K562 (cell line): ENCODE data around the gene PSMA1. TPM values are rescaled to one million over a fixed set of nuclear protein-coding genes. Genes with fewer than 3 reads are reported as not detected.

Source experiments
- ATAC-seq: fragments of 200-7000 bp; cut with Tn5 transposase; 3 replicates; pipeline ENCODE4 v1.9.1; 2020; ENCODE audit warnings: moderate library complexity
- BruUV-seq: library from RNA; stranded (reverse); fragments of 400-500 nt; replicated peaks from 2 replicates; lab custom pipeline; 2021; lab: Mats Ljungman, UMichigan
- CTCF ChIA-PET: fragments of 300-600 bp; formaldehyde crosslinking; extraction: SDS; loops from one replicate; lab custom pipeline; 2021; ENCODE audit warnings: low intra/inter-chr PET ratio; lab: Yijun Ruan, JAX
- POLR2A ChIA-PET: fragments of 300-600, 350-650 bp; sonication (Branson Sonifier 250); formaldehyde crosslinking; extraction: SDS; loops from one replicate; lab custom pipeline; 2021; ENCODE audit warnings: antibody characterized with exemption, inconsistent platforms; lab: Yijun Ruan, JAX
- DNase-seq, 4 experiments: peaks; one replicate each; pipeline versions ENCODE4 v3.0.0 to v3.0.0-alpha.2; 2011 to 2018; ENCODE audit warnings: low spot score in 3 of 4, mixed read lengths in 3 of 4; ENCODE audit errors: extremely low read depth in 1 of 4
- FAIRE-seq: peaks from 2 replicates; lab custom pipeline; 2011; peaks lifted over from hg19 to GRCh38; lab: Jason Lieb, UNC
- H2AFZ ChIP-seq: 2 replicates; pipeline ENCODE4 v1.6.0; 2011; ENCODE audit warnings: low read depth, low read length, control low read depth, inconsistent platforms
- H3K27ac ChIP-seq: fragments of 200-600 bp; 3 replicates; pipeline ENCODE4 v1.8.0; 2011; ENCODE audit warnings: low read depth, mild to moderate bottlenecking, control low read depth, inconsistent platforms, low read length, moderate library complexity, mixed read lengths; ENCODE audit errors: extremely low read depth
- H3K27me3 ChIP-seq, 2 experiments: fragments of 300-600 bp in 1 of 2; 2 replicates in 1 of 2; 3 replicates in 1 of 2; pipeline versions ENCODE4 v1.6.0 to v1.8.0; 2011; ENCODE audit warnings: inconsistent platforms in 2 of 2, low read length in 2 of 2, mild to moderate bottlenecking in 1 of 2, mixed read lengths in 1 of 2, moderate library complexity in 1 of 2; ENCODE audit not compliant: control insufficient read depth in 2 of 2, insufficient read depth in 2 of 2
- H3K36me3 ChIP-seq: fragments of 300-600 bp; 3 replicates; pipeline ENCODE4 v1.8.0; 2011; ENCODE audit warnings: mild to moderate bottlenecking, low read length, inconsistent platforms; ENCODE audit not compliant: control insufficient read depth, insufficient read depth
- H3K4me1 ChIP-seq, 2 experiments: fragments of 200-600 bp in 1 of 2; replicated peaks in 1 of 2; 2 replicates in 1 of 2; 3 replicates in 1 of 2; pipeline versions ENCODE4 v1.5.1 to v1.8.0; 2011; ENCODE audit warnings: inconsistent platforms in 2 of 2, low read length in 2 of 2, mild to moderate bottlenecking in 1 of 2, mixed read lengths in 1 of 2, moderate library complexity in 1 of 2; ENCODE audit not compliant: control insufficient read depth in 2 of 2, insufficient read depth in 2 of 2
- H3K4me2 ChIP-seq: 2 replicates; pipeline ENCODE4 v1.6.1; 2011; ENCODE audit warnings: low read length, control low read depth, inconsistent platforms, mixed read lengths; ENCODE audit not compliant: insufficient read depth
- H3K4me3 ChIP-seq: fragments of 200-600 bp; sonication (generic), shearing (Covaris generic); 2 replicates; pipeline ENCODE4 v1.5.1; 2016; ENCODE audit warnings: control low read depth, inconsistent platforms
- H3K79me2 ChIP-seq: fragments of 200-600 bp; 3 replicates; pipeline ENCODE4 v1.8.0; 2011; ENCODE audit warnings: low read length, inconsistent platforms; ENCODE audit not compliant: control insufficient read depth, insufficient read depth
- H3K9ac ChIP-seq, 2 experiments: 2 replicates each; pipeline versions ENCODE4 v1.6.0 to v1.6.1; 2011; ENCODE audit warnings: low read depth in 2 of 2, low read length in 2 of 2, control low read depth in 1 of 2, inconsistent platforms in 1 of 2, mild to moderate bottlenecking in 1 of 2, mixed read lengths in 1 of 2; ENCODE audit not compliant: insufficient read depth in 1 of 2
- H3K9me1 ChIP-seq: one replicate; pipeline ENCODE4 v1.6.0; 2011; ENCODE audit warnings: inconsistent platforms, mild to moderate bottlenecking, low read length, moderate library complexity; ENCODE audit not compliant: control insufficient read depth, insufficient read depth
- H3K9me3 ChIP-seq: replicated peaks from 2 replicates; pipeline ENCODE4 v1.5.1; 2011; ENCODE audit warnings: low read depth, low read length, inconsistent platforms; ENCODE audit not compliant: control insufficient read depth, insufficient read depth
- H4K20me1 ChIP-seq: replicated peaks from 2 replicates; pipeline ENCODE4 v1.6.1; 2011; ENCODE audit warnings: low read length, inconsistent platforms, mixed read lengths; ENCODE audit not compliant: control insufficient read depth, insufficient read depth
- CEBPG ChIP-seq, 3 experiments: fragments of 200-800 bp in 1 of 3; sonication (Bioruptor generic) in 1 of 3; sonication (generic) in 1 of 3; formaldehyde crosslinking in 1 of 3; IDR thresholded peaks in 2 of 3; conservative IDR thresholded peaks in 1 of 3; 2 replicates each; pipeline versions ENCODE4 v1.6.1 to v1.8.0; 2016 to 2022; ENCODE audit warnings: missing compliant biosample characterization in 2 of 3, missing genetic modification characterization in 2 of 3, mild to moderate bottlenecking in 1 of 3, missing genetic modification reagents in 1 of 3
- DMBX1 ChIP-seq: fragments of 250-450 bp; sonication (Bioruptor Pico); IDR thresholded peaks from 2 replicates; pipeline ENCODE4 v1.8.0; 2022; ENCODE audit warnings: inconsistent platforms, mild to moderate bottlenecking, moderate library complexity, borderline replicate concordance
- GABPB1 ChIP-seq: sonication (generic); formaldehyde crosslinking; IDR thresholded peaks from 2 replicates; pipeline ENCODE4 v1.8.0; 2022; ENCODE audit warnings: mild to moderate bottlenecking, missing genetic modification reagents
- HEY1 ChIP-seq: fragments of 250-450 bp; sonication (Bioruptor Pico); IDR thresholded peaks from 2 replicates; pipeline ENCODE4 v1.5.0; 2020; ENCODE audit warnings: mild to moderate bottlenecking, moderate library complexity, borderline replicate concordance
- HNRNPH1 ChIP-seq: fragments of 200-400 bp; formaldehyde crosslinking; optimal IDR thresholded peaks from 2 replicates; pipeline ENCODE3; 2017; ENCODE audit warnings: low read depth, mild to moderate bottlenecking, low read length, moderate library complexity
- KDM1A ChIP-seq, 2 experiments: fragments of 450-650 bp; IDR thresholded peaks; 2 replicates each; pipeline ENCODE4 v1.6.1; 2016; ENCODE audit warnings: mild to moderate bottlenecking in 2 of 2
- MCM2 ChIP-seq: fragments of 450-650 bp; IDR thresholded peaks from 2 replicates; pipeline ENCODE4 v1.6.1; 2017; ENCODE audit warnings: low read depth, mild to moderate bottlenecking
- SAP30 ChIP-seq: fragments of 200-600 bp; sonication (generic); IDR thresholded peaks from 2 replicates; pipeline ENCODE4 v1.6.1; 2012; ENCODE audit warnings: borderline replicate concordance, low read depth, mild to moderate bottlenecking, moderate library complexity, low read length, control low read depth, inconsistent platforms; ENCODE audit not compliant: insufficient read depth, poor library complexity, severe bottlenecking
- SMAD1 ChIP-seq: fragments of 150-350 bp; IDR thresholded peaks from 2 replicates; pipeline ENCODE4 v1.6.1; 2014; ENCODE audit warnings: low read length, low read depth; ENCODE audit not compliant: partially characterized antibody
- TEAD4 ChIP-seq, 2 experiments: sonication (generic) in 1 of 2; formaldehyde crosslinking in 1 of 2; IDR thresholded peaks; 2 replicates each; pipeline versions ENCODE4 v1.6.1 to v1.8.0; 2012 to 2022; ENCODE audit warnings: borderline replicate concordance in 1 of 2, inconsistent platforms in 1 of 2, low read length in 1 of 2, mild to moderate bottlenecking in 1 of 2, missing genetic modification reagents in 1 of 2
- TGIF2 ChIP-seq: sonication (generic); formaldehyde crosslinking; IDR thresholded peaks from 2 replicates; pipeline ENCODE4 v1.8.1; 2022; ENCODE audit warnings: mild to moderate bottlenecking, missing genetic modification reagents, moderate library complexity
- ZNF217 ChIP-seq: sonication (generic); formaldehyde crosslinking; IDR thresholded peaks from 2 replicates; pipeline ENCODE4 v1.8.0; 2022; ENCODE audit warnings: mild to moderate bottlenecking, missing genetic modification reagents
- ZNF23 ChIP-seq: fragments of 250-450 bp; sonication (Bioruptor Pico); IDR thresholded peaks from 2 replicates; pipeline ENCODE4 v1.4.0; 2020; ENCODE audit warnings: mild to moderate bottlenecking
- ZNF57 ChIP-seq: fragments of 450-650 bp; formaldehyde crosslinking; IDR thresholded peaks from 2 replicates; pipeline ENCODE4 v1.4.0; 2020; ENCODE audit warnings: mild to moderate bottlenecking, moderate library complexity
- WGBS: fragments of 100-300 bp; shearing (Covaris generic); methylation state at CpG from one replicate; pipeline ENCODE4 v1.1.6; 2016; ENCODE audit warnings: low coverage, mixed read lengths; ENCODE audit not compliant: insufficient coverage; ENCODE audit errors: missing lambda C conversion rate; 5-methylcytosine and 5-hydroxymethylcytosine counted together
- in situ Hi-C: fragments of 300-500 bp; cut with MboI; formaldehyde crosslinking; loops from 4 replicates; pipeline ENCODE4 v1.15.0; 2018; ENCODE audit warnings: inconsistent platforms, mixed read lengths
- intact Hi-C: fragments of 100-400 bp; cut with micrococcal nuclease; formaldehyde crosslinking; loops from 2 replicates; pipeline ENCODE4 v1.14.2; 2022
- polyA plus RNA-seq, 8 experiments: library from polyadenylated mRNA; depleted of rRNA in 4 of 8; stranded (reverse) in 5 of 8; unstranded in 3 of 8; fragments of >200 nt; fragmentation: Nextera tagmentation in 2 of 8; fragmentation: Illumina TruSeq in 1 of 8; extraction: Ambion mirVana in 2 of 8; extraction: Trizol in 1 of 8; gene quantifications; 2 replicates each; pipeline versions ENCODE4 v1.2.1 to v1.2.3, GENCODE V29; 2011 to 2014; ENCODE audit warnings: inconsistent platforms in 1 of 8, missing spikeins in 1 of 8
- total RNA-seq, 7 experiments: library from RNA; depleted of rRNA in 6 of 7; stranded (reverse); fragments of >200 nt in 6 of 7; fragmentation: Illumina TruSeq in 2 of 7; extraction: Trizol in 2 of 7; gene quantifications; 2 replicates each; pipeline versions ENCODE4 v1.2.1 to v1.2.3, GENCODE V29; 2011 to 2021; ENCODE audit warnings: low replicate concordance in 1 of 7
- TF ChIP-seq, protein P1 (sequence below): fragments of 150-350 bp; conservative IDR thresholded peaks from 2 replicates; pipeline ENCODE4 v1.6.1; 2014; ENCODE audit warnings: low read length

The PSMA1 gene
- total and polyA plus RNA-seq, 9 of the 15 experiments (the other 6 are each of a cell fraction or from before 2014, with no cell fraction given): 283 to 1,007 (median 424) TPM

DNA sequence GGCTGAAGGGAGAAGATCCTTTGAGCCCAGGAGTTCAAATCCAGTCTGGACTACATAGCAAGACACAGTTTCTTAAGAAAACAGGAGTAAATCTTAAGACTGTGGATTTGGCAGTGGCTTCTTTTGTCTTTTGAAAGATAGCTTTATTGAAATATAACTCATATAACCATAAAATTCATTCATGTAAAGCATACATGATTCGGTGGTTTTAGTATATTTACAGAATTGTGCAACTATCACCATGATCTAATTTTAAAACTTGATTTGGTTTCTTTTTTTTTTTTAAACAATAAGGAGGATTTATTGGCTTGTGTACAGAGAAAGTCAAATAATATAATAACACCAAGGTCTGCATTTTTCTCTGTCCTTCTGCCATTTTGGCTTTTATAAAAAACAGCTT lies 23.1 kb upstream of the PSMA1 start:
- no peak for DNase-seq
- peaks cover 0 to 13% of the 10 kb centered on the region in 2 experiments; a peak in 3 of 5 replicates for H3K4me1 ChIP-seq
- intact Hi-C loops: no loop called here
- no TSS peak for BruUV-seq
- H3K4me2 ChIP-seq: no peak overlapping the region
- no peak for TF ChIP-seq KDM1A (IDR thresholded peaks at IDR 0.05)
- TF ChIP-seq, protein P1, sequence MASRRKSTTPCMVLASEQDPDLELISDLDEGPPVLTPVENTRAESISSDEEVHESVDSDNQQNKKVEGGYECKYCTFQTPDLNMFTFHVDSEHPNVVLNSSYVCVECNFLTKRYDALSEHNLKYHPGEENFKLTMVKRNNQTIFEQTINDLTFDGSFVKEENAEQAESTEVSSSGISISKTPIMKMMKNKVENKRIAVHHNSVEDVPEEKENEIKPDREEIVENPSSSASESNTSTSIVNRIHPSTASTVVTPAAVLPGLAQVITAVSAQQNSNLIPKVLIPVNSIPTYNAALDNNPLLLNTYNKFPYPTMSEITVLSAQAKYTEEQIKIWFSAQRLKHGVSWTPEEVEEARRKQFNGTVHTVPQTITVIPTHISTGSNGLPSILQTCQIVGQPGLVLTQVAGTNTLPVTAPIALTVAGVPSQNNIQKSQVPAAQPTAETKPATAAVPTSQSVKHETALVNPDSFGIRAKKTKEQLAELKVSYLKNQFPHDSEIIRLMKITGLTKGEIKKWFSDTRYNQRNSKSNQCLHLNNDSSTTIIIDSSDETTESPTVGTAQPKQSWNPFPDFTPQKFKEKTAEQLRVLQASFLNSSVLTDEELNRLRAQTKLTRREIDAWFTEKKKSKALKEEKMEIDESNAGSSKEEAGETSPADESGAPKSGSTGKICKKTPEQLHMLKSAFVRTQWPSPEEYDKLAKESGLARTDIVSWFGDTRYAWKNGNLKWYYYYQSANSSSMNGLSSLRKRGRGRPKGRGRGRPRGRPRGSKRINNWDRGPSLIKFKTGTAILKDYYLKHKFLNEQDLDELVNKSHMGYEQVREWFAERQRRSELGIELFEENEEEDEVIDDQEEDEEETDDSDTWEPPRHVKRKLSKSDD: no peak
- no peak for TF ChIP-seq HNRNPH1
- TF ChIP-seq ZNF57 (CRISPR knock-in tag): no peak
- no peak for TF ChIP-seq DMBX1 (CRISPR knock-in tag)
- no peak for TF ChIP-seq GABPB1 (CRISPR knock-in tag)
- no peak for TF ChIP-seq SAP30
- TF ChIP-seq MCM2: no peak
- TF ChIP-seq SMAD1: no peak
- no peak for TF ChIP-seq CEBPG (CRISPR knock-in tag; IDR thresholded peaks at IDR 0.05)
- no peak for TF ChIP-seq CEBPG (tag; conservative IDR thresholded peaks at IDR 0.05 in 1 of 2, IDR thresholded peaks at IDR 0.05 in 1 of 2)
- no peak for TF ChIP-seq ZNF217 (CRISPR knock-in tag)
- no peak for TF ChIP-seq ZNF23 (CRISPR knock-in tag)
- no peak for TF ChIP-seq HEY1 (CRISPR knock-in tag)
- TF ChIP-seq TEAD4 (IDR thresholded peaks at IDR 0.05; ENCODE audit: low read length): no peak
- no peak for TF ChIP-seq TEAD4 (CRISPR knock-in tag; IDR thresholded peaks at IDR 0.05; ENCODE audit: borderline replicate concordance)
- TF ChIP-seq TGIF2 (CRISPR knock-in tag): no peak
- TF ChIP-seq, all 486 proteins: peak for 0
- no peak for ATAC-seq
- Histone ChIP-seq H3K9me1 (no peaks in the 10 kb centered on the region), H3K4me3 (no peak overlapping the region), H3K9ac (no peak overlapping the region), H2AFZ (no peak overlapping the region), H4K20me1 (no peaks in the 10 kb centered on the region), H3K27ac (no peak overlapping the region), H3K9me3 (no peaks in the 10 kb centered on the region), H3K27me3 (no peaks in the 10 kb centered on the region), H3K79me2 (peaks cover 2% of the 10 kb centered on the region; the same call in 1 of the 3 replicates), H3K36me3 (peaks cover 5% of the 10 kb centered on the region; the same call in 2 of the 3 replicates)
- ChIA-PET CTCF (no interaction called here), POLR2A (interaction anchor here (0.9 kb wide), 1 partner anchor 23 kb away, joined by 4 read pairs; the partner anchor contains the start of gene PSMA1)
- FAIRE-seq: no peak
- in situ Hi-C loops: no loop called here
- 65% methylated on average over 1 of the region's 1 CpG for WGBS
